HepG2 (cell line): ENCODE measurements around the gene ZNF581. TPM values are rescaled to one million over a fixed set of nuclear protein-coding genes. Genes with fewer than 3 reads are reported as not detected.

Source experiments
- ATF5 ChIP-seq: sonication (generic); formaldehyde crosslinking; IDR thresholded peaks from 2 replicates; pipeline ENCODE4 v1.4.0; 2020; ENCODE audit warnings: mild to moderate bottlenecking, low read depth, missing genetic modification reagents
- CENPT ChIP-seq: sonication (generic); formaldehyde crosslinking; IDR thresholded peaks from 2 replicates; pipeline ENCODE4 v1.8.0; 2022; ENCODE audit warnings: low read depth, mild to moderate bottlenecking, moderate library complexity, missing genetic modification reagents
- CHCHD3 ChIP-seq: sonication (generic); formaldehyde crosslinking; IDR thresholded peaks from 2 replicates; pipeline ENCODE4 v1.8.0; 2022; ENCODE audit warnings: mild to moderate bottlenecking, missing genetic modification reagents, moderate library complexity
- HMG20A ChIP-seq: IDR thresholded peaks from 2 replicates; pipeline ENCODE4 v1.6.1; 2016; ENCODE audit warnings: borderline replicate concordance
- HMG20B ChIP-seq: conservative IDR thresholded peaks from 2 replicates; pipeline ENCODE4 v1.6.1; 2016; ENCODE audit warnings: missing genetic modification reagents, missing compliant biosample characterization
- MED1 ChIP-seq: sonication (generic); formaldehyde crosslinking; IDR thresholded peaks from 2 replicates; pipeline ENCODE4 v1.4.0; 2020; ENCODE audit warnings: missing genetic modification reagents
- MYC ChIP-seq: sonication (generic); formaldehyde crosslinking; IDR thresholded peaks from 2 replicates; pipeline ENCODE4 v1.9.0; 2021; ENCODE audit warnings: missing genetic modification reagents, borderline replicate concordance
- TFDP1 ChIP-seq: IDR thresholded peaks from 2 replicates; pipeline ENCODE4 v1.6.1; 2016; ENCODE audit warnings: missing compliant biosample characterization, missing genetic modification reagents, borderline replicate concordance
- TRIM22 ChIP-seq: fragments of 450-650 bp; IDR thresholded peaks from 2 replicates; pipeline ENCODE4 v1.6.1; 2017
- ZBTB2 ChIP-seq: sonication (generic); formaldehyde crosslinking; IDR thresholded peaks from 2 replicates; pipeline ENCODE4 v1.8.0; 2022; ENCODE audit warnings: low read depth, missing genetic modification reagents
- ZKSCAN5 ChIP-seq: sonication (generic); formaldehyde crosslinking; IDR thresholded peaks from 2 replicates; pipeline ENCODE4 v1.5.1; 2020; ENCODE audit warnings: mild to moderate bottlenecking, missing genetic modification reagents
- ZMYM3 ChIP-seq: sonication (generic); formaldehyde crosslinking; IDR thresholded peaks from 2 replicates; pipeline ENCODE4 v1.5.1; 2020; ENCODE audit warnings: mild to moderate bottlenecking, missing genetic modification reagents
- ZNF142 ChIP-seq: sonication (generic); formaldehyde crosslinking; IDR thresholded peaks from 2 replicates; pipeline ENCODE4 v1.4.0; 2020; ENCODE audit warnings: missing genetic modification reagents
- ZNF335 ChIP-seq: sonication (generic); formaldehyde crosslinking; IDR thresholded peaks from 2 replicates; pipeline ENCODE4 v1.4.0; 2020; ENCODE audit warnings: missing genetic modification reagents
- ZNF430 ChIP-seq: sonication (generic); formaldehyde crosslinking; IDR thresholded peaks from 2 replicates; pipeline ENCODE4 v1.9.0; 2021; ENCODE audit warnings: mild to moderate bottlenecking, missing genetic modification reagents
- ZNF431 ChIP-seq: sonication (generic); formaldehyde crosslinking; IDR thresholded peaks from 2 replicates; pipeline ENCODE4 v1.9.0; 2022; ENCODE audit warnings: missing genetic modification reagents, low read depth, mild to moderate bottlenecking, borderline replicate concordance
- ZNF563 ChIP-seq: sonication (generic); formaldehyde crosslinking; IDR thresholded peaks from 2 replicates; pipeline ENCODE4 v1.8.0; 2022; ENCODE audit warnings: mild to moderate bottlenecking, moderate library complexity, missing genetic modification reagents
- ZNF572 ChIP-seq: sonication (generic); formaldehyde crosslinking; IDR thresholded peaks from 2 replicates; pipeline ENCODE4 v1.5.1; 2020; ENCODE audit warnings: mild to moderate bottlenecking, missing genetic modification reagents
- ZNF652 ChIP-seq: IDR thresholded peaks from 2 replicates; pipeline ENCODE4 v1.6.1; 2016; ENCODE audit warnings: low read depth, borderline replicate concordance
- polyA plus RNA-seq, 8 experiments: library from polyadenylated mRNA; depleted of rRNA in 3 of 8; stranded (reverse) in 7 of 8; unstranded in 1 of 8; fragments of >200 nt; fragmentation: Illumina TruSeq in 4 of 8; extraction: Trizol in 4 of 8; gene quantifications; 2 replicates each; pipeline versions ENCODE4 v1.2.1 to v1.2.3, GENCODE V29; 2011 to 2016; ENCODE audit warnings: low read depth in 4 of 8, missing spikeins in 1 of 8, mixed read lengths in 1 of 8; ENCODE audit not compliant: insufficient read depth in 1 of 8
- total RNA-seq, 5 experiments: library from RNA; depleted of rRNA; stranded (reverse); fragments of >200 nt; fragmentation: Illumina TruSeq; extraction: Trizol; gene quantifications; 2 replicates each; pipeline ENCODE4 v1.2.3, GENCODE V29; 2016; ENCODE audit warnings: low read depth in 1 of 5

Gene ZNF581
- total and polyA plus RNA-seq, 2 of the 13 experiments (the other 11 are each of a cell fraction or from before 2014, with no cell fraction given): 19.6 to 49.5 TPM

- TF ChIP-seq TFDP1 (CRISPR knock-in tag): peak; percentile 55; the same call in 1 of the 2 replicates
- TF ChIP-seq ZNF563 (CRISPR knock-in tag): no peak
- TF ChIP-seq ZMYM3 (CRISPR knock-in tag): no peak
- no peak for TF ChIP-seq CENPT (CRISPR knock-in tag)
- no peak for TF ChIP-seq TRIM22
- TF ChIP-seq ZNF431 (CRISPR knock-in tag): no peak
- TF ChIP-seq ATF5 (CRISPR knock-in tag): no peak
- no peak for TF ChIP-seq MED1 (CRISPR knock-in tag)
- TF ChIP-seq CHCHD3 (CRISPR knock-in tag): 0 out of 2 replicates have a peak, but pooled peaks have one; percentile 56
- TF ChIP-seq ZBTB2 (CRISPR knock-in tag): no peak
- no peak for TF ChIP-seq ZNF430
- no peak for TF ChIP-seq ZNF335 (CRISPR knock-in tag)
- TF ChIP-seq ZKSCAN5 (CRISPR knock-in tag): no peak
- no peak for TF ChIP-seq HMG20B (CRISPR knock-in tag)
- peak; percentile 3; the same call in 1 of the 2 replicates for TF ChIP-seq MYC (CRISPR knock-in tag)
- no peak for TF ChIP-seq HMG20A
- TF ChIP-seq ZNF142 (CRISPR knock-in tag): peak; percentile 57; the same call in 1 of the 2 replicates
- TF ChIP-seq ZNF572 (CRISPR knock-in tag): no peak
- no peak for TF ChIP-seq ZNF652
Observed at GRCh38 chr19:55642153-55643002, 1.1 kb upstream of the ZNF581 start (continued).
